C4-2B (cell line): ENCODE results near the gene LRRC15.

Source experiments
- H3K27ac ChIP-seq: fragments of 450-650 bp; 2 replicates; pipeline ENCODE4 v1.5.1; 2017
- CTCF ChIP-seq: fragments of 450-650 bp; conservative IDR thresholded peaks from 2 replicates; pipeline ENCODE4 v1.5.1; 2017; ENCODE audit warnings: mild to moderate bottlenecking
- ZFX ChIP-seq: fragments of 450-650 bp; IDR thresholded peaks from 2 replicates; pipeline ENCODE4 v1.6.1; 2017

LRRC15 gene

GRCh38 chr3:194386066-194386465 is 16.5 kb upstream of the LRRC15 start:
- TF ChIP-seq CTCF (no peak), ZFX (no peak)
- no peak overlapping the region for H3K27ac ChIP-seq

DNA sequence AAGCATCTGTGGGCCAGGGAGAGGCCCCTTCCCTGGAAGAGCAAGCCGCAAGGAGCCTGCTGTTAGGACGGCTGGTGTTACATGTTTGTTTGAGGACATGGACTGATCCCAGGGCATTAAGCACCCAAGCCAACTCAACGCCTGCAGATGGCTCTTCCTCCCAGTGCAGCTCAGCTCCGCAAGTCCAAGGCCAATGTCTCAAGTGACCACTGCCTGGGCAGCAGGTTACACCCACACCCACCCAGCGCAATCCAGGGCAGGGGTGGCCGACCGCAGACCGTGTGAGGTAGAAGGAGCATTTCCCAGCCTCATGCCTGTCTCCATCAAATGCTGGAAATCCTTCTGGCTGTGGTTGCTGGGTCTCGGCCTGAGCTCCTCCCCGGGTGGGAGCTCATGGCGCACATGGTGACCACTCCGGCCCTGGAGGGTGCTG is 15.0 kb upstream of the LRRC15 start:
- no peak overlapping the region for H3K27ac ChIP-seq
- no peak for TF ChIP-seq ZFX
- no peak for TF ChIP-seq CTCF

- no peak overlapping the region for H3K27ac ChIP-seq
- TF ChIP-seq CTCF (no peak), ZFX (no peak)
These were observed 14.6 kb upstream of the LRRC15 start for GRCh38 chr3:194384156-194384555.

DNA sequence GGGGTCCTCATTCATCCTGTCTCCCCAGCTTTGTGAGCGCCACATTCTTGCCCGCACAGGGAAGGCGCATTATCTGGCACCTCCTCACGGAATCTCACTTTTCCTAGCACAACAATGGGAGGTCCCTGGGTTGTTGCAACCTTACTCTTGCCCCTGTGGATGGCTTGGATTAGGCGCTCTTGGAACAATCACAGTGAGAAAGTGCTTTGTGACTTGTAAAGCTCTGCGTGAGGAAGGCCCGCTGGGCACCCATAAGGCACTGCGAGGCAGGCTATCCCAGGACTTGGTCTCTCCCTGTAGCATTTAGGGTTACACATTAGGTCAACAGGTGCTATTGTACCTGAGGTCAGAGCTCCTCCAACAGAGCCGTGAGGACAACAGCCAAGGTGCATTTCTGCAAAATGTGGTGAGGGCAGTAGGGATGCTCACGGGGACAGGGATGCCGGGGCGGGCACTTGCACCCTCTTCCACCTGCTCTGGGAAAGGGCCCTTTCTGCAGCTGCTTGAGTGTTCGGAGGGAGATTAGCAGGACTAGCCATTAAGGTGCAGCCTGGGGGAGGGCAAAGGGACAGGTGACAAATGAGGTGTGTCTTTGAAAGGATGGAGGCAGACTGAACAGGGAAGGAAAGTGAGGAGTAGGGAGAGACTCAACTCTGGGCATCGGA is 13.9 kb upstream of the LRRC15 start:
- H3K27ac ChIP-seq: no peak overlapping the region
- TF ChIP-seq CTCF: no peak
- no peak for TF ChIP-seq ZFX

DNA sequence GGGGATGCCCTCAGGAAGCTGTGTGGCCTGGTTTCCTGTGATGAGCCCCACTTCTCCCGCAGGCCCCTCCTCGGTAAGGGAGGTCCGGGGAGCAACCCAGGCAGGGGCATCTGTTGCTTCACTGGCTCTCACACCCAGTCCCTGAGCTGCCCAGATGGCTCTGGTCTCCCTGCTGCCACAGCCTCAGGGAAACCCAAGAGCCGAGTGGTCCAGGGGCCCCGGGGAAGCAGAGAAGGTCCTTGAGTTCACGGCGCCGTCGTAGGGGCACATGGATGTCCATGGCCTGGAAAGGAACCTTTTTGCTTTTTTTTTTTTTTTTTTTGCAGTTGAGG is 13.3 kb upstream of the LRRC15 start:
- TF ChIP-seq CTCF (no peak), ZFX (no peak)
- no peak overlapping the region for H3K27ac ChIP-seq

DNA sequence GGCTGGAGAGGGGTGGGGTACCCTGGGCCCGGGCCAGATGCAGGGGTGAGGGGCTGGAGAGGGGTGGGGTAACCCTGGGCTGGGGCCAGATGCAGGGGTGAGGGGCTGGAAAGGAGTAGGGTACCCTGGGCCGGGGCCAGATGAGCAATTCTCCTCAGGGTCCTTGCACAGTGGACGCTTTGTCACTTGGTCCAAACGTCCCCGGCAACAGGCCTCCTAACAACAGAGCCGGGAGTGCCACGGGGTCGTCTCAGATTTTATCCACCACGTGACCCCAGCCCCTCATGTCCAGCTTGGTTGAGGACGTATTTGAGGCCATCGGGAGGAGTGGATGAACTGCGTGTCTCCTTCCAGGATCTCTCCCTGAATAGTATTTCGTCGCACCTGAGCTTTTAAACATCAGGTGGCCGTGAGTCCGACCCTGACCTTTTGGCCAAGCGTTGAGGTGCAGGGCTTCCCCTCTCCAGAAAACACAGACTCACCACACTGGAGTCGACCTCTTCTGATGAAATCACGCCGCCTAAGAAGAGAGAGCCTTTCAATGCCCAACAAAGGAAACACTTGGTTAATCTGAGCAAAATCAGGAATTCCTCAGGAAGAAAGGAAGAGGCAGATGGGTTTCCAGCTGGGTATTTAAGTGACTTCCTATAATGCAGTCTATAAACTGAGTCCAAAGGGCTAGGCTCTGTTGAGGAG is 12.8 kb upstream of the LRRC15 start:
- TF ChIP-seq CTCF: no peak
- no peak for TF ChIP-seq ZFX
- H3K27ac ChIP-seq: no peak overlapping the region

DNA sequence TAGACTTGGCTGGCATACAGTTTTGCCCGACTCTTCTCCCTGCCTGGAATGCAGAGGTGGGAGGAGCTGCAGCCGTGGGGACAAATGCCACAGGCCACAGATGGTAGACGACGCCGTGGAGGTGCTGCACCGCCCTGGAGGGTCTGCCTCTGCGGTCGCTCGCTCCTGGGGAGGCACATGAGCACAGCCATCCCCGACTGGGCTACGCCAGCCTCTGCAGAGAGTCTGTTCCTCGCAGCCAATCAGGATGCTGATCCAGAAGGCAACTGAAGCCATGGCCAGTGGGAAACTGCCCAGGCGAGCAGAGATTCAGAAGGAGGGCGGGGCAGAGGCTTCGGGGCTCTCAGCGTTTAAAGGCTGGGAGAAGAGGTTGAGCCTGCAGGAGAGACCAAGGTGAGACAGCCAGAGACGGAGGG is 11.9 kb upstream of the LRRC15 start:
- TF ChIP-seq ZFX (no peak), CTCF (no peak)
- no peak overlapping the region for H3K27ac ChIP-seq
